Measurements from ENCODE around the gene SERPINC1.

GRCh38 chr1:173903827-173904531 lies 13.1 kb downstream of the SERPINC1 start:
- TF ChIP-seq EZH2 (IDR thresholded peaks at IDR 0.05; ENCODE audit: borderline replicate concordance, low read length) (no peak), CTCF (conservative IDR thresholded peaks at IDR 0.05 in 1 of 2, IDR thresholded peaks at IDR 0.05 in 1 of 2; ENCODE audit: extremely low read depth in 1 of 2, insufficient read depth in 1 of 2, low read depth in 1 of 2, low read length in 2 of 2) (no peak)

Data from mammary epithelial cell (primary cell).